Measurements from ENCODE around the gene IMP3.

The IMP3 gene

DNA sequence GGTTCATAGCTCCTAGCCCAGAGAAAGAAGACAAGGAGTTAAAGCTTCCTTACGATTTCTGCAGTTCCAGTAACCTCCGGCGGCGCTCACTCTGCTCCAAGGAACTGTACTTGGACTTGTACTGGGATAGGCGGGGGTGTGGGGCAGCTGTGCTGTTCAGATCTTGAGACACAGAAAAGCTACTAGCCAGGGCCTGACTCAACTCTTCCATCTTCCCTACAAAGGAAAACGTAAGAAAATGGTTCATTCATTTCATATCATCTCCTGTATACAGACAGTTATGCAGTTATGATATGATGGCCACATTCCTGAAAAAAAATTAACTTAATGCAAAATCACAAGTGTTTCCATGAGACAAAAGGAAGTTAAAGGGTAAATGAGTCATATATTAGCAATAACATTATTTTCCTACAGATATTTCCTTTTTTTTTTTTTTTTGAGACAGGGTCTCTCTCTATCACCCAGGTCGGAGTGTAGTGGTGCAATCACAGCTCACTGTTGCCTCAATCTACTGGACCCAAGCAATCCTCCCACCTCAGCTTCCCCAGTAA lies 19.1 kb downstream of the IMP3 start:
- DNase-seq (ENCODE audit: low spot score), result peak; percentile 80

DNA sequence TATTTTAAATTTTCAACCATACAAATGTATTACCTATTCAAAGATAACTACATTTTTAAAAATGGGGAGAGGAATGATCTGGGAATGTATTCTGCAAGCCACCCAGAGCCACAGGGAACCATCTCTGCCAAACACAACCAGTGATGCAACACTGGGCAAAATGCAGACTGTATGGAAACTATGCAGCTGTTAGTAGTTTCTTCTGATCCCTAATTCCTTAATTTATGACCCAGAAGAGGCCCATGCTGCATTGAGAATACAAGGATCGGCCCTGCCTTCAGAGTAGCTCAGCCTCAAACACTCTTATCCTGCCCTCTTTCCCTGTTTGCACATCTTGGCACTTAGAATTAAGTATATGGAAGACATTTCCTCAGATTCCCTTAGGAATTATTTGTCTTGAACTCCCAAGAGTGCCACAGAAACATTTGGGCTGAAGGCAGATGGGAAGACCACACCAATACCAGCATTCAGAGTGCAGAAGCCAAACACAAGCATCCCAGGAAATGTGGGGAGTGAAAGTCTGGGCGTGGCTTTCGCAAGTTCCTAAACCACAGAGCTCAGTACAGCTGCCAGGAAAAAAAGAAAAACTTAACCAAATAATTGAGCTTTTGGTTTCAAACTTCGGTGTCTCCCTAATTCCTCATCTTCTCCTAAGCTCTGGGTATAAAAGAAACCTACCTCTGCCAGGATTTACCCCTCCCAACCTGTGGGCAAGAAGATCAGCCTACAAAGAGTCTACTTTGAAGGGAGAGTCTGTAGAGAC lies 19.8 kb downstream of the IMP3 start:
- peak; percentile 71 for DNase-seq (ENCODE audit: low spot score)

DNA sequence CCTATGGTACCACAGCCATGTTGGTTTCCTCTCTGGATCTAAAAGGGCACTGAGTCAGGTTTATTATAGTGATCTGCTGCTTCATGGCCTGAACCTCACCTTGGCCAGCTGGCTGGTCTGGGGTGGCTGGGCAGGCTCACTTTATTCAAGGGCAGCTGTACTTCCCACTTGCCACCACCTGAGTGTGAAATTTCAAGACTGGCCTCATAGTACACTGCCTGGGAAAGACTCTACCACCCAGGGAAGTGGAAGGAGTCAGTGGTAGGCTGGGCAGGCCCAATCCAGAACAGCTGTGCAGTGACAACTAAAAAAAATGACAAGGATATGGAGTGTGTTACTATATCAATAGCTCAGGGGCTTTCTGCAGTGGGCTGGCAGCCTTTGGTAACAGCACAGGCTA lies 23.3 kb downstream of the IMP3 start:
- DNase-seq (ENCODE audit: low spot score), result no peak

DNA sequence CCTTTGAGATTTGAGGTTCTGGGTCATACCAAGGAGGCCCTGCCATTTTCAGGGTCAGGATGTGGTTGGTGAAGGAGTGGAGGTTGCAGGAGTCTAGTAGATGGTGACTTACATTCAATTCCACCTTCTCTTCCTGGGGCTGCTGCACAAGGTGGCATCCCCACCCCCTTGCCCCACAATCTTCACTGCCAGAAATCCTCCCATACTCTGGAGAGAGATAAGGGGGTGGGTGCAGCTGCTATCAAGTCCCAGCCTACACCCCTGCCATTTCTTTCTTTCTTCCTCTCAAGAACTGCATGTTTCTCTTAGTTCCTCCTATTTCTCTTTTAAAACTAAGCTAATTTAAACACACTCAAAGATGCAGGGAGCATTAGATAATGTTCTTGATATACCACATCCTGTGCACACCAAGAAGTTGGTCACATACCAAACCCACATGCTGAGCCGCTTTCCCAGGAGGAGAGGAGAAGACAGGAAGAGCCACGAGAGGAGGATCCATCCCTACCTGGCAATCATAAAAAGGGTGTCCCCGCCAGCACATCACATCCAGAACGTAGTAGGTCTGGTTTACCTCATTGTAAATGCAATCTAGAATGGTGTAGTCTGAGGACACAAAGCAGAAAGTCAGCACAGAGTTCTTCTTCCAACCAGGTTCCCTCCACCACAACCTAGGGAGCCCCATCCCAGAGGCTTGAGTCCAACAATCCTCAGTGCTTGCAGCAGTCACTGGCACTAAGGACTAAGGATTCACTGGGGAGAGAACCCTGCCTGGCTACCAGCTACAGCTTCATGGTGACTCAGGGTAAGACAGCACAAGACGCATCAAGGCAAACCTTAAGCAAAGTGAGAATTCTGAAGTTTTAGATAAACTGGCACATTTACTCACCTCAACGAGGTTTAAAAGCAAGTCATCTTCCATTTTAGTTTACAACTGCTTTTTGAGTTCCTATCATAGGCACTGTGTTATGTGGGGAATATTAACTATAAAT lies 33.0 kb downstream of the IMP3 start:
- no peak for DNase-seq (ENCODE audit: low spot score)

DNA sequence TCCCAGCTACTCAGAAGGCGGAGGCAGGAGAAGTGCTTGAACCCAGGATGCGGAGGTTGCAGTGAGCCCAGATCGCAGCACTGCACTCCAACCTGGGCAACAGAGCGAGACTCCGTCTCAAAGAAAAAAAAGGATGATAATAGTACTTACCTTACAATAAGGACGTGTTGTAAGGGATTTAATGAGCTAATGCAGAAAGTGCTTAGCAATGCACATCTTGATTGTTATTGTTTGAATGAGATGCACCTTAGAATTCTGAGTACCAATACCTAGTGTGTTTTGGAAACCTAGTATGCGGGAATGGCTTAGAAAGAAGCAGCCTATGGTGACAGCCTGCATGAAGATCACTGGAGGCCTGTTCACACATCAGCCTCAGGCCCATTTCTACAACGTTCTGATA lies 34.0 kb downstream of the IMP3 start:
- DNase-seq (ENCODE audit: low spot score), result no peak

DNA sequence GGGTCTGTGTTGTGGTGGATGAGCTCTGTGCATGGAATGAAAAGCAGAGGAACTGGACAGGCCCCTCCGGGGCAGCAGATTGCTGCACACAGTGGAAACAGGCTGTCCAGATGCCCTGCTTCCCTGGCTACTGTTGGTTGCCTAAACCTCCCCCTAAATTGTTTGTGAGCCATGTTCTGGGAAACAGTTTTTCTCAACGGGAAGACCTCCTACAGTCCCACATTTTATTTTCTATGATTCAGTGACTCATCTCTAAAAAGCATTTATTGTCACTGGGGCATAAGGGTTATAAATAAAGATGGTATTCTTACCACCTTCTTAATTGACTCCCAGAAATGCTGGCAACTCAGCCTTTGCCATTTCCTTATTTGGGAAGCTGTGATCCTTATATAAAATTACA lies 40.6 kb downstream of the IMP3 start:
- no peak for DNase-seq (ENCODE audit: low spot score)

DNA sequence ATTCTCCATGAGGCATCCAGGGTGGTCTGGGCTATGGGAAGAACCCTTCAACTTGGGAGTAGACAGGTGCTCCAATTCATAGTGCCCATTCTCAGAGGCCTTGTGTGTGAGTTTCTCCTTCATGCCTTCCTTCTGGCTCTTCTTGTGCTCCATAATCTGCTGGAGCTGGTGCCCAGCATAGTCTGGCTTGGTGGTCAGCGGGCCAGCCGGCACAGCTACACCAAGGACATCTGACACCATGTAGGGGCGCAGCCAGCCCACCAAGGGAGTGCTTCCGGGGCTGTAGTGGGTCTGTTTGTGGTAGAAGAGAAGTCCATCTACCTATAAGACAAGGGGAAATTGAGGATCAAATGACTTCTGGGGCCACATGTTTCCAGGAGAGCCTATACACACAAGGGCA lies 41.7 kb downstream of the IMP3 start:
- no peak for DNase-seq (ENCODE audit: low spot score)

DNA sequence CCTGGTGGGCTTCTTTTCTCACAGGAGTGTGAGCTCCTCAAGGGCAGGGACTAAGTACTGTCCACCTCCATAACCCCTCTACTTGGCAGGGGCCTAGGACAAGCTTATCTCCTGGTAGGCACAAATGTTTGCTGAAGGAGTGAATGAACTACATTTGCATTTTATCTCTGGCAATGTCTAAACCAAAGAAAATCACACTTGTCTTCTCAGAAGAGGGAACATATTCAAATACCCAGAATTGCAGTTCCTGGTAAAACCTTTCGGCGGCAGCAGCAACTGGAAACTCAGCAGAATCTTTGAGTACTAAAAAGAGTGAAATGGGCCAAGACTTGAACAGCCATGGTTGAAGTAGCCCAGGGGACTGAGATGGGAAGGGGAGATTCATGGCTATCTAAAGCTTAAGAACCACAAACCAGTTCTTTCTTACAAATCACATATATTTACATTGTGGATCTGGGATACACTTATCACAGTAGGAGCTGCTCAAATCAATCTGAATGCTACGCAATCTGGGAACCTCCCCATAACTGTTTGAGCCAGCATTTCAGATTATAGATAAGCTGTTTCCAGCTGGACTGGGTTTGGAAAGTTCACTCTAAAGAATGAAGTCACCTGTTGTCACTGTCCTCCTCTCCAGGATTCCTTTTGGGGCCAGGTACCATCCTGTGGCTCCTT lies 42.2 kb downstream of the IMP3 start:
- DNase-seq (ENCODE audit: low spot score), result no peak

DNA sequence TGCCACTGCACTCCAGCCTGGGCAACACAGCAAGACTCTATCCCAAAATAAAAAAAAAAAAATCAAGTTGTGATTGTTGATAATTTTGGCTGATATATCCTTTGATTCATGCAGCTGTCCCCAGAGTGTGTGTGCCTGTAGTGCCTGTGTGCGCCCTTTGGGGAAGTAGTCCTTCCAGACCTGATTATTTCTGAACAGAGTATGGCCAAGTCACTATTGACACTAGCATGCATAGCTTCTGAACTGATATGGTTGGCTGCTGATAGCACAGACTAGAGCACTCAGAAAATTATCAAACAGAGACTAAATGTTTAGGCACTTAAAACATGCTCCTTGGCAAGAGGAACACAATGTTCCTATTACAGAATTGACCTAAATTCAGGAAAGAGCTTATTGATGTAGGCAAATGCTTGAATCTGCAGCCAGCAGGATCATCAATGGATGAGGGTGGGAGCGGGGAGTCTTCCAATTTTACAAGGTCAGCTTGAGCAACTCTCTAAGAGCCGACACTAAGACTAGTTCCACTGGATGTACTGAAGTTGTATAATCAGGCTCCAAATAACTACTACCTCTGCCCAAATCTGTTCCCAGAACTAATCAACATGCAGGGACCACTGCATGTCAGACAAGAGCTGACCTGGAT lies 43.2 kb downstream of the IMP3 start:
- DNase-seq (ENCODE audit: low spot score), result no peak

DNA sequence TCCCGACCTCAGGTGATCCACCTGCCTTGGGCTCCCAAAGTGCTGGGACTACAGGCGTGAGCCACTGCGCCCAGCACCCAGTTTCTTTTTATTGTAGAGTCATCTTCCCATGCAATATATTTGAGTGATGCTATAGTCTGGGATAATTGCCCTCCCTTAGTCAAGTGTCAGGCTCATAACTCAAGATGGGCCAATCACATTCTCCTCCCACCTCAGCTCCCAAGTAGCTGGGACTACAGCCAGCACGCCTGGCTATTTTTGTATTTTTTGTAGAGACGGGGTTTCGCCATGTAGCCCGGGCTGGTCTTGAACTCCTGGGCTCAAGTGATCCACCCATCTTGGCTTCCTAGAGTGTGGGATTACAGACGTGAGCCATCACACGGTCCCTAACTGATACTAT lies 45.7 kb downstream of the IMP3 start:
- no peak for DNase-seq (ENCODE audit: low spot score)

DNA sequence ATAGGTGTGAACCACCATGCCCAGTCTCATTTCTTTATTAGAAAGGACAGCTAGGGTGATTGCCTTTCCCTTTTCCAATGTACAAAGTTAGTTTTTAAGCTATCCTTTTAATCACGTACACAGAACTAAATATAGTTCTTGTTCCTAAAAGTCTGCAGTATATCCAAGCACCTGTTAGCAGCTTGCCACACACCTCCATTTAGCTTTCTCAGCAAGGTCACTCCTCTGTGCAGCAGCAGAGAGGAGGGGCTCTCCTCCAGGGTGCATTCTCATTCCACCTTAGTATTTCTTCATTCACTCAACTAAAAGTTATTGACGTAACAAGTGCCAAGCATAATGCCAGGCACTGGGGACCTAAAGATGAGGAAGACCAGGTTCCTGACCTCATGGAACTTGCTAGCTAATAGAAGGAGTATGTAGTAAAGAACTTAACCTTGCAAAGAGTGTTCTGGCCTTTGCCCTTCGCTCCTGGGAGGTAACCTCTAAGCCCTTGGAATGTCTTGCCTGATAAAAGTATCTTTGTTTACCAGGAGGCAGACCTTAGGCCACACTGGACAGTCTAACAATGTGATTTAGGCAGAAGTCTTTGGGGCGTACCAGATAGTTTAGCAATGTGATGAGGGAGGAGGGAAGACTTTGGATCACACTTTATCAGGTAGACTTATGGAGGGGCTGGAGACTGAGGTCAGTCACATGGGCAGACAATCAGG lies 48.2 kb downstream of the IMP3 start:
- DNase-seq (ENCODE audit: low spot score), result no peak

DNA sequence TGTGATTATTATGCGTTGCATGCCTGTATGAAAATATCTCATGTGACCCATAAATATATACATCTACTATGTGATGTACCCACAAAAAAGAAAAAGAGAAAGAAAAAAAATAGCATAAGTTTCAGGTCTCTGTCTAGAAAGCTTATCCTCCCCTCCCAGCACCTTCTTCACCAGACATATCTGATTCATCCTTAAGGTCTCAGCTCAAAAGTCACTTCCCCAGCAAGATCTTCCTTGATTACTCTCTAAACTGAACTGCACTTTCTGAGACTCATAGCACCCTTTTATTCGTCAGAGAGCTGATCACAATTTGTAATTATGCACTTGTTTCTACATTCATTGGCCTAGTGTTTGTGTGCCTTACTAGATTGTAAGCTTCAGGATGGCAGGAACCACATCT lies 49.8 kb downstream of the IMP3 start:
- DNase-seq (ENCODE audit: low spot score), result no peak
